ENCODE results near the gene IL3RA.
"Not testable (repeated sequence)": the region's sequence is repeated elsewhere in the genome, so short reads cannot be mapped to it uniquely, and the experiment has no call there.

GRCh38 chrX:1349606-1350005 lies 13.0 kb downstream of the IL3RA start:
- TF ChIP-seq CTCF (IDR thresholded peaks at IDR 0.05); EP300 (IDR thresholded peaks at IDR 0.05); POLR2A (IDR thresholded peaks at IDR 0.05; ENCODE audit: low read depth): not testable (repeated sequence)
